Neural progenitor cell (in vitro differentiated cells): Measurements from ENCODE around the gene UBQLN3. TPM values are rescaled to one million over a fixed set of nuclear protein-coding genes. Genes with fewer than 3 reads are reported as not detected.

Experiments
- DNase-seq: peaks from one replicate; pipeline ENCODE4 v3.0.0-alpha.2; 2016; ENCODE audit warnings: low spot score
- H2AFZ ChIP-seq: fragments of 200-600 bp; sonication (generic); replicated peaks from 2 replicates; pipeline ENCODE4 v1.6.1; 2016; ENCODE audit warnings: antibody characterized with exemption
- H3F3A ChIP-seq: fragments of 200-600 bp; sonication (generic); 2 replicates; pipeline ENCODE4 v1.6.1; 2016; ENCODE audit warnings: antibody characterized with exemption, low read depth
- H3K27ac ChIP-seq: fragments of 200-600 bp; sonication (generic); 2 replicates; pipeline ENCODE4 v1.5.1; 2016; ENCODE audit warnings: mild to moderate bottlenecking
- H3K27me3 ChIP-seq: fragments of 200-600 bp; sonication (generic); 2 replicates; pipeline ENCODE4 v1.6.1; 2016; ENCODE audit warnings: mild to moderate bottlenecking, moderate library complexity
- H3K36me3 ChIP-seq: fragments of 200-600 bp; sonication (generic); 2 replicates; pipeline ENCODE4 v1.5.1; 2016
- H3K4me1 ChIP-seq: fragments of 200-600 bp; sonication (generic); 2 replicates; pipeline ENCODE4 v1.6.1; 2016; ENCODE audit warnings: mixed run types
- H3K4me2 ChIP-seq: fragments of 200-600 bp; sonication (generic); 2 replicates; pipeline ENCODE4 v1.6.1; 2016
- H3K4me3 ChIP-seq: fragments of 200-600 bp; sonication (generic); 2 replicates; pipeline ENCODE4 v1.5.1; 2016
- H3K79me2 ChIP-seq: fragments of 200-600 bp; sonication (generic); 2 replicates; pipeline ENCODE4 v1.6.1; 2016; ENCODE audit warnings: low read depth
- H3K9ac ChIP-seq: fragments of 200-600 bp; sonication (generic); 2 replicates; pipeline ENCODE4 v1.6.1; 2016
- H3K9me3 ChIP-seq: fragments of 200-600 bp; sonication (generic); 2 replicates; pipeline ENCODE4 v1.5.1; 2016; ENCODE audit warnings: low read depth
- H4K20me1 ChIP-seq: fragments of 200-600 bp; sonication (generic); 2 replicates; pipeline ENCODE4 v1.6.1; 2016; ENCODE audit warnings: low read depth
- H3K27ac Mint-ChIP-seq: 3 replicates; pipeline ENCODE4 v1.8.0; 2021; ENCODE audit warnings: mixed read lengths
- H3K27me3 Mint-ChIP-seq: 2 replicates; pipeline ENCODE4 v1.8.0; 2022; ENCODE audit warnings: low read depth, mild to moderate bottlenecking, inconsistent platforms, moderate library complexity, mixed read lengths; ENCODE audit not compliant: insufficient read depth
- H3K36me3 Mint-ChIP-seq: 3 replicates; pipeline ENCODE4 v1.8.0; 2021; ENCODE audit warnings: mixed read lengths
- H3K4me1 Mint-ChIP-seq: 3 replicates; pipeline ENCODE4 v1.8.0; 2021; ENCODE audit warnings: mixed read lengths
- H3K4me3 Mint-ChIP-seq: 3 replicates; pipeline ENCODE4 v1.8.0; 2021; ENCODE audit warnings: mild to moderate bottlenecking, moderate library complexity, mixed read lengths
- H3K9me3 Mint-ChIP-seq: 3 replicates; pipeline ENCODE4 v1.8.0; 2020; ENCODE audit warnings: mixed read lengths
- CTCF ChIP-seq: fragments of 200-600 bp; sonication (generic); IDR thresholded peaks from 2 replicates; pipeline ENCODE4 v1.5.1; 2017; ENCODE audit warnings: antibody characterized with exemption, mild to moderate bottlenecking
- EZH2 ChIP-seq: fragments of 200-600 bp; sonication (generic); IDR thresholded peaks from 2 replicates; pipeline ENCODE4 v1.6.1; 2017; ENCODE audit warnings: antibody characterized with exemption, mild to moderate bottlenecking, moderate library complexity
- EZH2phosphoT487 ChIP-seq: fragments of 200-600 bp; sonication (generic); IDR thresholded peaks from 2 replicates; pipeline ENCODE4 v1.6.1; 2017; ENCODE audit warnings: antibody characterized with exemption
- total RNA-seq: library from RNA; depleted of rRNA; stranded (reverse); fragments of >200 nt; gene quantifications from 2 replicates; pipeline ENCODE4 v1.2.3, GENCODE V29; 2015; ENCODE audit warnings: low replicate concordance

UBQLN3 gene
- total RNA-seq, 1 donor from 2014 or later, result 0.39 TPM

- TF ChIP-seq EZH2, result no peak
- no peak for TF ChIP-seq CTCF
- TF ChIP-seq EZH2phosphoT487, result no peak
- H3K36me3 Mint-ChIP-seq, result no peaks in the 10 kb centered on the region
- no peaks in the 10 kb centered on the region for H3K4me1 Mint-ChIP-seq
- Histone ChIP-seq H3K9ac (no peak overlapping the region), H3K4me3 (no peak overlapping the region), H3K27me3 (no peaks in the 10 kb centered on the region), H3K27ac (no peak overlapping the region), H3K4me2 (no peak overlapping the region), H3K9me3 (no peaks in the 10 kb centered on the region), H2AFZ (no peak overlapping the region), H3F3A (no peaks in the 10 kb centered on the region), H3K79me2 (no peaks in the 10 kb centered on the region), H3K36me3 (no peaks in the 10 kb centered on the region), H4K20me1 (no peaks in the 10 kb centered on the region), H3K4me1 (no peaks in the 10 kb centered on the region)
- no peak overlapping the region for H3K4me3 Mint-ChIP-seq
- no peaks in the 10 kb centered on the region for H3K9me3 Mint-ChIP-seq
- no peak for DNase-seq
- no peaks in the 10 kb centered on the region for H3K27me3 Mint-ChIP-seq
- H3K27ac Mint-ChIP-seq, result no peak overlapping the region
These were observed 40.8 kb upstream of the UBQLN3 start for GRCh38 chr11:5550440-5551095.

GRCh38 chr11:5548440-5548839 lies 38.7 kb upstream of the UBQLN3 start, which contains the start of gene OR52H1:
Gene OR52H1, minus strand, starts transcription at chr11:5548540. Its CDS starts 3,035 bp downstream, at chr11:5545505.
- H3K4me3 ChIP-seq, result no peak within 1 kb of the TSS
- no peaks in the 10 kb centered on the region for H3F3A ChIP-seq
- Mint-ChIP-seq H3K4me3 (no peak within 1 kb of the TSS), H3K27me3 (no peaks in the 10 kb centered on the region), H3K36me3 (no peaks in the 10 kb centered on the region), H3K27ac (no peak within 1 kb of the TSS), H3K4me1 (no peaks in the 10 kb centered on the region), H3K9me3 (no peaks in the 10 kb centered on the region)
- no peaks in the 10 kb centered on the region for H3K36me3 ChIP-seq
- H3K9ac ChIP-seq, result no peak within 1 kb of the TSS
- no peaks in the 10 kb centered on the region for H3K4me1 ChIP-seq
- no peak for DNase-seq
- no peak within 1 kb of the TSS for H3K27ac ChIP-seq
- no peaks in the 10 kb centered on the region for H3K79me2 ChIP-seq
- H3K27me3 ChIP-seq, result no peaks in the 10 kb centered on the region
- H4K20me1 ChIP-seq, result no peaks in the 10 kb centered on the region
- no peaks in the 10 kb centered on the region for H3K9me3 ChIP-seq
- TF ChIP-seq CTCF, result no peak
- TF ChIP-seq EZH2phosphoT487, result no peak
- no peak for TF ChIP-seq EZH2
- no peak within 1 kb of the TSS for H3K4me2 ChIP-seq
- H2AFZ ChIP-seq, result no peak within 1 kb of the TSS

- no peaks in the 10 kb centered on the region for H3K79me2 ChIP-seq
- H3F3A ChIP-seq, result no peaks in the 10 kb centered on the region
- H3K9ac ChIP-seq, result no peak overlapping the region
- Mint-ChIP-seq H3K9me3 (no peaks in the 10 kb centered on the region), H3K27ac (no peak overlapping the region), H3K36me3 (no peaks in the 10 kb centered on the region), H3K4me1 (no peaks in the 10 kb centered on the region), H3K4me3 (no peak overlapping the region), H3K27me3 (no peaks in the 10 kb centered on the region)
- H3K4me3 ChIP-seq, result no peak overlapping the region
- no peaks in the 10 kb centered on the region for H3K4me1 ChIP-seq
- no peak for DNase-seq
- no peak overlapping the region for H2AFZ ChIP-seq
- no peak overlapping the region for H3K27ac ChIP-seq
- H3K4me2 ChIP-seq, result no peak overlapping the region
- H3K36me3 ChIP-seq, result no peaks in the 10 kb centered on the region
- no peak for TF ChIP-seq EZH2
- TF ChIP-seq EZH2phosphoT487, result no peak
- no peak for TF ChIP-seq CTCF
- H3K9me3 ChIP-seq, result no peaks in the 10 kb centered on the region
- no peaks in the 10 kb centered on the region for H3K27me3 ChIP-seq
- no peaks in the 10 kb centered on the region for H4K20me1 ChIP-seq
These were observed 38.2 kb upstream of the UBQLN3 start for GRCh38 chr11:5547982-5548381.
